LNCAP (cell line): Measurements from ENCODE around the gene FBXW9.

Experiments
- TF ChIP-seq, protein P1 (sequence below): fragments of 450-650 bp; IDR thresholded peaks from 2 replicates; pipeline ENCODE4 v1.5.1; 2017; ENCODE audit warnings: mild to moderate bottlenecking

The FBXW9 gene

DNA sequence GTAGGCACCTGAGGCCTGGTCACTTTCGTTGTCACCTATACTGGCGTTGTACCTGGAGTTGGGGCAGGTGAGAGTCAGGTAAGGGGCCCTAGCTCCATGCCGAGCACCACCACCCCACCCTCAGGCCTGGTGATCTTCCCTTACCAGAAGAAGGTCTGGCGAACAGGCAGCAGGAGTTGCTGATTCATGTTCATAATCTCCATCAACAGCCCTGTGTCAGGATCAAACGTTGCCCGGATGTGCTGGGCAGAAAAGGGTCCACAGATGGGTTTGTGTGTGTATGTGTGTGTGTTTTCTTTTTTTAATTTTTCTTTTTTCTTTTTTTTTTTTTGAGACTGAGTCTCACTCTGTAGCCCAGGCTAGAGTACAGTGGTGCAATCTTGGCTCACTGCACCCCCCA is 44.2 kb downstream of the FBXW9 start:
- TF ChIP-seq, protein P1, sequence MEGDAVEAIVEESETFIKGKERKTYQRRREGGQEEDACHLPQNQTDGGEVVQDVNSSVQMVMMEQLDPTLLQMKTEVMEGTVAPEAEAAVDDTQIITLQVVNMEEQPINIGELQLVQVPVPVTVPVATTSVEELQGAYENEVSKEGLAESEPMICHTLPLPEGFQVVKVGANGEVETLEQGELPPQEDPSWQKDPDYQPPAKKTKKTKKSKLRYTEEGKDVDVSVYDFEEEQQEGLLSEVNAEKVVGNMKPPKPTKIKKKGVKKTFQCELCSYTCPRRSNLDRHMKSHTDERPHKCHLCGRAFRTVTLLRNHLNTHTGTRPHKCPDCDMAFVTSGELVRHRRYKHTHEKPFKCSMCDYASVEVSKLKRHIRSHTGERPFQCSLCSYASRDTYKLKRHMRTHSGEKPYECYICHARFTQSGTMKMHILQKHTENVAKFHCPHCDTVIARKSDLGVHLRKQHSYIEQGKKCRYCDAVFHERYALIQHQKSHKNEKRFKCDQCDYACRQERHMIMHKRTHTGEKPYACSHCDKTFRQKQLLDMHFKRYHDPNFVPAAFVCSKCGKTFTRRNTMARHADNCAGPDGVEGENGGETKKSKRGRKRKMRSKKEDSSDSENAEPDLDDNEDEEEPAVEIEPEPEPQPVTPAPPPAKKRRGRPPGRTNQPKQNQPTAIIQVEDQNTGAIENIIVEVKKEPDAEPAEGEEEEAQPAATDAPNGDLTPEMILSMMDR: no peak

DNA sequence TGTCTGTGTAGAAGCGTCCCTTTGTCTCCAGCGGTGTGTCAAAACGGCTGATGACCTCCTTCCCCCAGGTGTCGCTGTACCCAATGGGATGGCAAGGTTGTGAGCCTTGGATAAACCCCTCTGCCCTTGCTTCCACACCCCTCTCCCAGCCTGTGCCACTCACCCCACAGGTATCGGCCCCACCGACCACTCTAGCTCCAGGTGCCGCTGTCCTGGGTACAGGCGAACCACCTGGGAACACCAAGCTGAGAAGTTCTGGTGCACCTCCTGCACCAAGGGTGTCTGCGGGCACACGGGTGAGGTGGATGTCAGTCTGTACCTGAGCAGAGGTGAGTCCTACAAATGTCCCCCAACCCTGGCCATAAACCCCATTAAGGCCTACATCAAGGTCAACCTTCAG is 46.5 kb downstream of the FBXW9 start:
- TF ChIP-seq, protein P1: no peak

DNA sequence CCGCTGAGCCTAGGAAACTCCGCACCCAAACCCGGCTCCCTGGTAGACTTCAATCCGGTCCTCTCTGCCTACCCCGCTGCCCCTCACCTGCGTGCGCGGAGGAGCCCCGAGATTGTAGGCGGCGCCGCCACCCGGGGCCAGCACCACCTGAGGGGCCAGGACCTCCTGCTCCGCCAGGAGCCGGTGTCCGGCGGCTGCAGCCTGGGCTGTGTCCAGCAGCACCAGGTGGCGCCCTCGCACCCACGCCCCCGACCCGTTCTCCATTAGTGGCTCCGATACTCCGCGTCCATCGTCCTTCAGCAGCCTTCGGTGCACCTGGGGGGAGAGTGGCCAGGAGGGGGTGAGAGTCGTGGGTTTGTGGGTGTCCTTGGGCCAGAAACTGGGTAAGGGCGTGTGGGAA is 48.3 kb downstream of the FBXW9 start:
- TF ChIP-seq, protein P1: no peak

DNA sequence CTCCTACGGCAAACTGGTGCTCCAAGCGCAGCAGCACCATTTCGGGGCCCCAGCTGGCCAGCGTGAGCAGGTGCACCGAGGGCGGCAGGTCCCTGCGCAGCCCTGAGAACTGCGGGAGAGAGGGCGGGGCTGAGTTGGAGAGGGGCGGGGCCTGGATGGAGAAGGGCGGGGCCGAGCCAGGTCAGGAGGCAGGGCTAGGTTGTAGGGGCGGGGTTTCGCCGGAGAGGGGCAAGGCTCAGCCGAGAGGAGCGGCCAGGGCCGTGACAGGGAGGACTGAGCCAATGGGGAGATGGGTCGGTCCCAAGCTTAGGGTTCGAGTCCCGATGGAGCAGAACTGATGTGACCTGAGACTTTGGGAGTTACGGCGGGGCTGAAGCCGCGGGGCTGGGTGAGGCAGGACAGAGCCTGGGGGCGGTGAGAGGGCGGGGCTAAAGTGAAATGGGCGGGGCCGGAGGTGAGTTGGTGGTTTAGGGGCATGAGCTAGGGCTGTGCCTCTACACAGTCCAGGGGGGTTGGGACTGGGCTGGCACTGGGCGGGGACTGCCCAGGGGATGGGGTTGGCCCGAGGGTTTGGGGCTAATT is 48.9 kb downstream of the FBXW9 start:
- TF ChIP-seq, protein P1: no peak

DNA sequence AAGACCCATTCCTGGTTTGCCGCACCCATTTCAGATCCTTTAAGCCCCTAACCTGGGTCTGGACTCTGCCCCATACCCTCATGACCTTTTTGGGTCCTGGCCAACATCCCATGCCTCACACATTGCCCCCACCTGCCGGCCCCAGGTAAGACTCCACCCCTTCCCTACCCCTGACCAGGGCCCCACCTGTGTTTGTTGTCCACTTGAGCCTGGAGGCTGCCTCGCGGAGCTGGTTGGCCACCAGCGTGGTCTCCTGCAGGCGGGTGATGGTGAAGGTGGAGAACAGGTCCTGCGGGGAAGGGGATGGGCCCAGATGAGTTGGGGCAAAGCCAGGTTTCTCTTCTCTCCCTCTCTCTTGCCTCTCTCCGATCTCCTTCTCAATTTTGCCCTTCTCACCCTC is 49.4 kb downstream of the FBXW9 start:
- TF ChIP-seq, protein P1: no peak

DNA sequence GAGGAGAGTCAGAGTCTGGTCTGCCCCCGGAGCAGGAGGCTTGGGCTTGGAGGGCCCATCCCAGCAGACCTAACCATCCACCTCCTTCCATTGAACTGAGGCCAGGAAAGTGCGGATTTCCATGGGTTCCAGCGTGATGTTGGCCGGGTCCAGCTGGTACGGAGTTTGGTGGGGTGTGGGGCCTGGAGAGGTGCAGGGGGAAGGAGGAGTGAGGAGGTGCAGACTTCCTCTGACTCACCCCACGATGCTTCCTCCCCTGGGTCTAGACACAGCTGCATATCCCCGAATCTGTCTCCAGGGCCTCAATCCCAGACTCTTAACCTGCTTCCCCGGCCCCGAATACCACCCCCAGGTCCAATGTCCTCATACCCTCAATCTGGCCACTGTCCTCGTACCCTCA is 49.9 kb downstream of the FBXW9 start:
- TF ChIP-seq, protein P1: no peak

DNA sequence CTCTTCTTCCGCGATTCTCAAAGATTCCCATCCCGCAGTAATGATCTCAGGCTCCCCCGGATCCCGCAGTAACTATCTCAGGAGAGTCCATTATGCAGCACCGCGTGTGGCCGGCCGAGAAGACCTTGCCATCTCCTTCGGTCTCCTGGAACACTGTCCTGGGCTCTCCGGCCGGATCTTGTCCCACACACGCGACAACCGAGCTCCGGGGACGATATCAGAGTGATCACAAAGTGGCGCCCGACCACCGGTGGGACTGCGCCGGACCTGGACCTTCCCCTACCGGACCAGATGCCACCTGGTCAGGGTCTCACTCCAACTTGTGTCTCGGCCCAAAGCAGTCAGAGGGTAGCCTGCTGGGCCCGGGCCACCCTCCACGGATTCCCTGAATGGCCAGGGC is 53.9 kb downstream of the FBXW9 start:
- TF ChIP-seq, protein P1: no peak

DNA sequence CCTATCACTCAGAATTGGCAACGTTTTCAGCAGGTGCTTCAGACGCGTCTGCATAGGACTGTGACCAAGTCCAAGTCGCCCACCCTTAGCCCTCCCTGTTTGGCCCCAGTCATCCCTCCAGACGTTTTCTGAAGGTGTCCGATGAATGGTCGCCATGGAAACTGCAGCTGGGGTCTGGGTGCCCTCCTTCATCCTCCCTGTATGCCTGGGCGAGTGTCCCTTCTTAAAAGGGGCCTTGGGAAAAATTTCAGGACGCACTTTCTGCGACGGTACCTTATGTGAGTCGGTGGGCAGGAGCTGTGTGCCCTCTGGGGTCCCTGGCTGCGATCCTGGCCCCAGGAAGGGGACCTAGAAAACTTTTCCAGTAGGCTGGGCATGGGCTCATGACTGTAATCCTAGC is 55.0 kb downstream of the FBXW9 start:
- TF ChIP-seq, protein P1: no peak
